Upper lobe of right lung (tissue), 1 donor: ENCODE results near the gene CDH22. TPM values are rescaled to one million over a fixed set of nuclear protein-coding genes. Genes with fewer than 3 reads are reported as not detected.

ENCODE experiments used
- ATAC-seq: fragments of 200-7000 bp; cut with Tn5 transposase; one replicate; pipeline ENCODE4 v1.9.1; 2020; ENCODE audit warnings: mild to moderate bottlenecking, moderate library complexity
- DNase-seq: peaks from one replicate; pipeline ENCODE4 v3.0.0-alpha.2; 2020
- H3K27ac ChIP-seq: fragments of 200-600 bp; one replicate; pipeline ENCODE4 v1.8.0; 2022
- H3K27me3 ChIP-seq: fragments of 200-600 bp; one replicate; pipeline ENCODE4 v1.8.0; 2022; ENCODE audit warnings: mild to moderate bottlenecking
- H3K36me3 ChIP-seq: fragments of 200-600 bp; one replicate; pipeline ENCODE4 v1.8.0; 2022
- H3K4me1 ChIP-seq: fragments of 200-600 bp; one replicate; pipeline ENCODE4 v1.8.0; 2022
- H3K4me3 ChIP-seq: fragments of 200-600 bp; one replicate; pipeline ENCODE4 v1.8.0; 2022; ENCODE audit warnings: mild to moderate bottlenecking
- H3K9me3 ChIP-seq: fragments of 200-600 bp; one replicate; pipeline ENCODE4 v1.8.0; 2022
- CTCF ChIP-seq: fragments of 200-600 bp; IDR thresholded peaks from one replicate; pipeline ENCODE4 v1.8.0; 2022; ENCODE audit warnings: antibody characterized with exemption
- intact Hi-C: fragments of 100-400 bp; cut with DNase I; formaldehyde crosslinking; loops from one replicate; pipeline ENCODE4 v1.11.0; 2022
- total RNA-seq: library from RNA; stranded (reverse); fragmentation: NEBNext Ultra II Directional; extraction: Animal tissue kit (Norgen Biotek cat#: 25700); gene quantifications from one replicate; pipeline ENCODE4 v1.2.1, GENCODE V29; 2021
- donor health status: DM: no; HTN: yes; CAD: no; lungs with severe emphysema.

Gene CDH22
- total RNA-seq, 1 donor from 2014 or later, result 0.46 TPM

DNA sequence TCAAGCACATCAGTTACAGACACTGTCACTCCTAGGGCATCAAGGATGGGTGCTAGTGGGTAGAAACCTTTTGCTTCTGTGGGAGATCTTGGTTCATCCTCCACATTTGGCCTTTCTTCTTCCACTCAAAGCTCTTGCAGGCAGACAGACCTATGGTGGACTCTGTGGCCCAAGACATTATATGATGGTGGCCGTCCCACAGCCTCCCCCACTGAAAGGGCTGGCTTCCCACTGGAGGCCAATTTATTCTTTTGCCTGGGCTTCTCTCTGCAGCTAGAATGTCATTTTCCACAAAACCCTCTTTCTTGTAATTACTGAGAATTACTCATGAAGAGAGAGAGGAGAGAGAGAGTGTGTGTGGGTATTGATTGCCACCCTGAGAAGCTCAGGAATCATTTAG, 146.4 kb downstream of the CDH22 start:
- Histone ChIP-seq H3K4me1 (no peaks in the 10 kb centered on the region), H3K9me3 (no peaks in the 10 kb centered on the region), H3K27ac (no peak overlapping the region), H3K36me3 (no peaks in the 10 kb centered on the region), H3K4me3 (no peak overlapping the region), H3K27me3 (peaks cover 25% of the 10 kb centered on the region)
- ATAC-seq (no peak), DNase-seq (no peak)
- intact Hi-C loops, result no loop called here
- TF ChIP-seq CTCF, result no peak

- ATAC-seq, result no peak
- Histone ChIP-seq H3K9me3 (no peaks in the 10 kb centered on the region), H3K27ac (no peak overlapping the region), H3K27me3 (peaks cover 25% of the 10 kb centered on the region), H3K4me1 (no peaks in the 10 kb centered on the region), H3K36me3 (no peaks in the 10 kb centered on the region), H3K4me3 (no peak overlapping the region)
- no peak for DNase-seq
- no peak for TF ChIP-seq CTCF
- intact Hi-C loops, result no loop called here
Measured at GRCh38 chr20:46160661-46161060, 147.6 kb downstream of the CDH22 start.

- no peak for TF ChIP-seq CTCF
- ATAC-seq, result no peak
- intact Hi-C loops, result no loop called here
- H3K4me3 ChIP-seq, result no peak overlapping the region
- H3K27me3 ChIP-seq, result peaks cover 25% of the 10 kb centered on the region
- H3K9me3 ChIP-seq, result no peaks in the 10 kb centered on the region
- no peaks in the 10 kb centered on the region for H3K4me1 ChIP-seq
- DNase-seq, result no peak
- H3K27ac ChIP-seq, result no peak overlapping the region
- H3K36me3 ChIP-seq, result no peaks in the 10 kb centered on the region
Measured at GRCh38 chr20:46159101-46159897, 149.0 kb downstream of the CDH22 start.

DNA sequence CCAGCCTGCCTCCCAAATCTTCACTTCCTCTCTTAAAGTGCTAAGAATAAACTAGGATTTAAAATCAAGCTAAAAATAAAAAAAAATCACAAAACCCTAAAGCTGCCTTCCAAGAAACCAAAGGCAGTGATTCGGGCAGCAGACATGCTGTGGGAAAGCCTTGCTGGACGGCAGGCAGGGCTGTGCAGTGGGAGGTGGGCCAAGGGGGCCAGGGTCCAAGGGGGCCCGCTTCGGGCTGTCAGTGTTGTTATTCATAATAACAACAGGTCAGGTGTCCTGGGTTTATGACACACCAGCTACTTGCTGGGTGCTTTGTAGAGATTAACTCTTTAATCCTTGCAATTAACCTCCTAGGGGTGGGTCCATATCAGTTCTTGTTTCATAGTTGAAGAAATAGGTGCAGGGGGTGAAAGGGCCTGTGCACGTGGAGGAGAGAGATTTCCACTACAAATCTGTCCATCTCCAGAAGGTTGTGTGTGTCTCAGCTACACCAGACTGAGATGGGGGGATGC, 149.8 kb downstream of the CDH22 start:
- no peaks in the 10 kb centered on the region for H3K9me3 ChIP-seq
- H3K27me3 ChIP-seq, result peaks cover 27% of the 10 kb centered on the region
- DNase-seq, result no peak
- H3K36me3 ChIP-seq, result no peaks in the 10 kb centered on the region
- no peak for ATAC-seq
- no peaks in the 10 kb centered on the region for H3K4me1 ChIP-seq
- no peak overlapping the region for H3K4me3 ChIP-seq
- TF ChIP-seq CTCF, result no peak
- intact Hi-C loops, result no loop called here
- no peak overlapping the region for H3K27ac ChIP-seq

DNA sequence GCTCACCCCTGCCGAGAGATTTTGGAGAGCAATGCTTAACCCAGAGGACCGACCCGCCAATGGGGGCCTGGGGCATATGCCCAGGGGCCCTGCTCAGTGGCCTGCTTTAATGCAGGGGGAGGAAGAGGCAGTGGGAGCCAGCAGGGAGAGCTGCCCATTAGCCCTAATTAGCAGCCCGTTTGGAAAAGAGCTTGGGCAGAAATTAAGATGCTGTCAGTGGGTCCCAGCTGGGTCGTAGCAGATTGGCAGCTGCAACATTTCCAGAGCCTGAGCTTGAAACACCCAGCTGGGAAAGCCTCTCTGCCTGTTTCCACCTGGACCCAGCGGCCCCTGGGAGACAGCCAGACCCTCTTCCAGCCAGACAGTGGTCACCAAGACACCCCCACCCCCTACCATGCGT, 150.7 kb downstream of the CDH22 start:
- Histone ChIP-seq H3K27me3 (peaks cover 34% of the 10 kb centered on the region), H3K4me3 (no peak overlapping the region), H3K4me1 (no peaks in the 10 kb centered on the region), H3K27ac (no peak overlapping the region), H3K36me3 (no peaks in the 10 kb centered on the region), H3K9me3 (no peaks in the 10 kb centered on the region)
- DNase-seq (no peak), ATAC-seq (no peak)
- TF ChIP-seq CTCF, result no peak
- intact Hi-C loops, result no loop called here
